GM19240 (cell line): ENCODE measurements around the gene AP1M2.
"Not testable (repeated sequence)": the region's sequence is repeated elsewhere in the genome, so short reads cannot be mapped to it uniquely, and the experiment has no call there.

ENCODE experiments used
- DNase-seq: peaks from one replicate; pipeline ENCODE4 v3.0.0; 2011; ENCODE audit warnings: low spot score; ENCODE audit not compliant: insufficient read length

The AP1M2 gene

GRCh38 chr19:10543059-10543419 lies 44.1 kb downstream of the AP1M2 start:
- no peak for DNase-seq

DNA sequence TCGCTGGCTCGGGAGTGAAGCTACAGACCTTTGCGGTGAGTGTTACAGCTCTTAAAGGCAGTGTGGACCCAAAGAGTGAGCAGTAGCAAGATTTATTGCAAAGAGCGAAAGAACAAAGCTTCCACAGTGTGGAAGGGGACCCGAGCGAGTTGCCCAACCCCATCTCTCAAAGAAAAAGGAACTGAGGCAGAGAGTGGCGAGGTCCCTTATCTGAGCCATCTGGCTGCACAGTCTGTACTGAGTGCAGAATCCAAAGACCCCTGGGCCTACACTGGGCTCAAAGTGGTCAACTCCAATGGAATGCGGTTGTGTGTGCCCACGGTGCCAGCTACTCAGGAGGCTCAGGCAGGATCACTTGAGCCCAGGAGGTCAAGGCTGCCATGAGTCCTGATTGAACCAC lies 48.1 kb downstream of the AP1M2 start:
- DNase-seq: not testable (repeated sequence)

DNA sequence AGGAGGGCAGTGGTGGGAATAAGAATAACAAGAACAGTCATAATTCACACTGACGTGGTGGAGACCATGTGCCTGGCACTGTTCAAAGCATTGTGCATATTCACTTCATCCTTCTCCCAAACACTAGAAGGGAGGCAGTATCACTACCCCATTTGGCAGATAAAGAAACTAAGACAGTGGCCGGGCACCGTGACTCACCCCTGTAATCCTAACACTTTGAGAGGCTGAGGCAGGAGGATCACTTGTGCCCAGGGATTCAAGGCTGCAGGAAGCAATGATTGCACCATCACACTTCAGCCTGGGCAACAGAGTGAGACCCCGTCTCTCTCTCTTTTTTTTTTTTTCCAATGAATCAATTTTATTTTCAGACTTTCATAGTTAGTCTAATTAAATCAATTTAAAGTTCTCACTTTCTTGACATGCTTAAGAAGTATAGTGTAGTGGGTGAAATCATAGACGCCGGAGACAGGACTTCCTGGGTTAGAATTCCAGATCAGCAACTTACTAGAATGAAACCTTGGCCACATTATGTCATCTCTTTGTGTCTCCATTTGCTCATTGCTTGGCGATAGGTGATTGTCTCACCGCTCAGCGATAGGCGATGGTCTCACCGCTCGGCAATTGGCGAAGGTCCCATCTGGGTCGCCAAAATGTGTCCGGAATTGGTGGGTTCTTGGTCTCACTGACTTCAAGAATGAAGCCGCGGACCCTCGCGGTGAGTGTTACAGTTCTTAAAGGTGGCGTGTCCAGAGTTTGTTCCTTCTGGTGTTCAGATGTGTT lies 48.7 kb downstream of the AP1M2 start:
- no peak for DNase-seq

GRCh38 chr19:10537668-10538067 lies 49.4 kb downstream of the AP1M2 start:
- no peak for DNase-seq

GRCh38 chr19:10535613-10536012 lies 51.5 kb downstream of the AP1M2 start:
- DNase-seq: no peak

DNA sequence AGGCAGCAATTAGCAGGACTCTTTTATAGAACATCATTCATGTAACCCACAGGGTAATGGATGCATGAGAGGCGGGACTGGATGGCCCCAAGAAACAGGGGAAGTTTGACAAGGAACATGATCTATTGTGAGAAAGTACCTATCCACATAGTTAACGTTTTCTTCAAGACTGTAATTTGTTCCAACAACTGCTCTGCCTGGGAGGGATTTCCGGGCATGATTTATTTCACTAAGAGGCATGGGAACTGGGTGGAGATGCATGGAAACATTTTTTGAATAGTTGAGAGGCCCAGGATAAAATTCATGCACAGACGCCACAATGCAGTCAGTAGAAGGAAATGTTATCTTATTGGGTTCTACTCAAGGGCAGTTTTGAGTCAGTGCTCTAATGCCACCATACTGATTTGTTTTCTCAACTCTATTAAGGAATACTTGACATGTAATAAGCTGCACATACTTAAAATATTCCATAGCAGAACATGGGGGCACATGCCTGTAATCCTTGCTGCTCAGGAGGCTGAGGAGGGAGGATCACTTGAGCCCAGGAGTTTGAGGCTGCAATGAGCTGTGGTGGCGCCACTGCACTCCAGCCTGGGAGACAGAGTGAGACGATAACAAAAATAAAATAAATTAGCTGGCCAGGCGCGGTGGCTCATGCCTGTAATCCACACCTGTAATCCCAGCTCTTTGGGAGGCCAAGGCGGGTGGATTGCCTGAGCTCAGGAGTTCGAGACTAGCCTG lies 53.3 kb downstream of the AP1M2 start:
- no peak for DNase-seq

- no peak for DNase-seq
Observed at GRCh38 chr19:10532457-10532856, 54.7 kb downstream of the AP1M2 start.

DNA sequence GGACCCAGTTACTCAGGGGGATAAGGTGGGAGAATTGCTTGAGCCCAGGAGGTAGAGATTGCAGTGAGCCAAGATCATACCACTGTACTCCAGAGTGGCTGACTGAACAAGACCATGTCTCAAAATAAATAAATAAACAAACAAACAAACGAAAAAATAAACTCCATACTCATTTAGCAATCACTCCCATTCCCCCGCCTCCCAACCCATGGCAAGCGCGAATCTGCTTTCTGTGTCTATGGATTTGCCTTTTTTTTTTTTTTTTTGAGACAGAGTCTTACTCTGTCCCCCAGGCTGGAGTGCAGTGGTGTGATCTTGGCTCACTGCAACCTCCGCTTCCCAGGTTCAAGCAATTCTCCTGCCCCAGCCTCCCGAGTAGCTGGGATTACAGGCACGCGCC lies 60.2 kb downstream of the AP1M2 start:
- not testable (repeated sequence) for DNase-seq

GRCh38 chr19:10525636-10526035 lies 61.5 kb downstream of the AP1M2 start:
- DNase-seq: no peak

GRCh38 chr19:10523135-10523636 lies 63.9 kb downstream of the AP1M2 start:
- no peak for DNase-seq
